Ovary (tissue), 9 donors: ENCODE results near the gene PADI4. TPM values are rescaled to one million over a fixed set of nuclear protein-coding genes. Genes with fewer than 3 reads are reported as not detected.

Experiments
- DNase-seq, 5 donors: peaks; one replicate each; pipeline ENCODE4 v3.0.0-alpha.2; 2019 to 2020
- H3K27ac ChIP-seq, 2 donors: fragments of 200-600 bp; one replicate each; pipeline versions ENCODE4 v1.5.1 to v1.8.0; 2019 to 2022
- H3K27me3 ChIP-seq: fragments of 200-600 bp; one replicate; pipeline ENCODE4 v1.8.0; 2022
- H3K36me3 ChIP-seq: fragments of 200-600 bp; sonication (generic); one replicate; pipeline ENCODE4 v1.5.1; 2019
- H3K4me1 ChIP-seq: one replicate; pipeline ENCODE4 v1.8.1; 2013; ENCODE audit warnings: mild to moderate bottlenecking, moderate library complexity; ENCODE audit not compliant: insufficient read depth
- H3K4me3 ChIP-seq: fragments of 200-600 bp; sonication (generic); one replicate; pipeline ENCODE4 v1.5.1; 2017
- H3K9me3 ChIP-seq, 2 donors: fragments of 200-600 bp in 1 of 2; sonication (generic) in 1 of 2; one replicate each; pipeline versions ENCODE4 v1.5.1 to v1.8.1; 2013 to 2019; ENCODE audit warnings: mild to moderate bottlenecking in 1 of 2, moderate library complexity in 1 of 2
- CTCF ChIP-seq, 3 donors: fragments of 450-650 bp in 2 of 3; fragments of 200-600 bp in 1 of 3; IDR thresholded peaks; one replicate each; pipeline versions ENCODE4 v1.5.1 to v1.8.0; 2016 to 2022; ENCODE audit warnings: antibody characterized with exemption in 3 of 3, mild to moderate bottlenecking in 1 of 3
- EP300 ChIP-seq: sonication (generic); formaldehyde crosslinking; IDR thresholded peaks from one replicate; pipeline ENCODE4 v1.6.1; 2017; ENCODE audit warnings: antibody characterized with exemption
- POLR2A ChIP-seq: fragments of 450-650 bp; IDR thresholded peaks from one replicate; pipeline ENCODE4 v1.6.1; 2017; ENCODE audit warnings: antibody characterized with exemption, mild to moderate bottlenecking, moderate library complexity
- WGBS, 3 donors: extraction: QIAGEN DNeasy Blood & Tissue Kit in 1 of 3; methylation state at CpG; one replicate each; pipeline versions ENCODE4 v1.1.5 to v1.1.7; 2013 to 2017; 5-methylcytosine and 5-hydroxymethylcytosine counted together
- intact Hi-C, 4 donors: fragments of 100-400 bp; cut with DNase I; formaldehyde crosslinking; loops; one replicate each; pipeline versions ENCODE4 v1.11.0 to v1.15.1; 2022 to 2023
- polyA plus RNA-seq, 2 donors: library from polyadenylated mRNA; stranded (reverse); fragments of 200-250 nt in 1 of 2; fragments of 350-450 nt in 1 of 2; fragmentation: Illumina TruSeq in 1 of 2; extraction: RNeasy Lipid Tissue Mini Kit (QIAGEN cat#74804) in 1 of 2; gene quantifications; one replicate each; pipeline ENCODE4 v1.2.3, GENCODE V29; 2013 to 2014
- total RNA-seq, 7 donors: library from RNA; depleted of rRNA in 2 of 7; stranded (reverse); fragments of >200 nt in 2 of 7; fragmentation: NEBNext Ultra II Directional in 3 of 7; extraction: Animal tissue kit (Norgen Biotek cat#: 25700) in 3 of 7; gene quantifications; one replicate each; pipeline versions ENCODE4 v1.1.0 to v1.2.4, GENCODE V29; 2016 to 2023
- donor health status: DM: no; HTN: no; CAD: no; lungs with moderate emphysema.
- donor health status: DM: no; HTN: no; CAD: no.
- donor health status: Bipolar disorder and iron deficiency.
- donor health status: DM: yes; HTN: yes; CAD: no.
- donor health status: DM: no; HTN: no; CAD: no.
- donor health status: DM: yes; HTN: yes; CAD: no.

Gene PADI4
- total and polyA plus RNA-seq, 9 donors: 0.10 to 1.8 (median 0.25) TPM; not detected in 3

GRCh38 chr1:17287130-17287776 is 20.7 kb upstream of the PADI4 start:
- TF ChIP-seq CTCF (IDR thresholded peaks at IDR 0.05): no peak
- TF ChIP-seq POLR2A: no peak
- TF ChIP-seq EP300: no peak
- no peak overlapping the region for H3K27ac ChIP-seq
- intact Hi-C loops: no loop called here
- 85 to 91% (median 89%) methylated on average over 5 of the region's 5 CpGs for WGBS, 3 donors
- DNase-seq: no peak
- H3K9me3 ChIP-seq: no peaks in the 10 kb centered on the region
- H3K4me1 ChIP-seq: no peaks in the 10 kb centered on the region
- no peaks in the 10 kb centered on the region for H3K27me3 ChIP-seq
- H3K4me3 ChIP-seq: no peak overlapping the region
- no peaks in the 10 kb centered on the region for H3K36me3 ChIP-seq

GRCh38 chr1:17289721-17290120 is 18.3 kb upstream of the PADI4 start:
- Histone ChIP-seq H3K9me3 (no peaks in the 10 kb centered on the region), H3K36me3 (no peaks in the 10 kb centered on the region), H3K27ac (no peak overlapping the region), H3K4me3 (no peak overlapping the region), H3K4me1 (no peaks in the 10 kb centered on the region), H3K27me3 (no peaks in the 10 kb centered on the region)
- no peak for DNase-seq
- TF ChIP-seq CTCF (IDR thresholded peaks at IDR 0.05): no peak
- TF ChIP-seq EP300: no peak
- TF ChIP-seq POLR2A: no peak
- intact Hi-C loops: no loop called here
- 29 to 53% (median 38%) methylated on average over 2 of the region's 2 CpGs for WGBS, 3 donors

DNA sequence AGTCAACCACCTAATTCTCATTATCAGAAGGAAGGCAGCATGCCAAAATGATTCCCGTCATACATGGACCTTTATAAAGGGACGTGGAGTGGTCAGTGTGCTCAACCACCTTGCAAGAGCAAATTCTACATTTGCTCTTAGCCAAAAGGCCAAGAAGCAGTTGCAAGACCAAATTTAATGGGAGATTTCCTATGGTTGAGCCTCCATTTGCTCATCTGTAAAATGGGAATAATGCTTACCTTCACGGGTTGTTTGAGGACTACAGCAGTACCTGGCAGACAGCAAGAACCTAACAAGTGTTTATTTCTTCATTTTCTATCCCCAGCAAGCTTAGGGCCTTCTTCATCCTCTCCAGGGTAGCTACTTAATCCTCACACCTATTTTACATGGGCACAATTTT is 17.4 kb upstream of the PADI4 start:
- no peaks in the 10 kb centered on the region for H3K9me3 ChIP-seq
- H3K27me3 ChIP-seq: no peaks in the 10 kb centered on the region
- 87 to 92% (median 92%) methylated on average over 3 of the region's 3 CpGs for WGBS, 3 donors
- H3K36me3 ChIP-seq: no peaks in the 10 kb centered on the region
- intact Hi-C loops: no loop called here
- TF ChIP-seq POLR2A (no peak), CTCF (IDR thresholded peaks at IDR 0.05) (no peak), EP300 (no peak)
- DNase-seq: no peak
- H3K27ac ChIP-seq: no peak overlapping the region
- no peaks in the 10 kb centered on the region for H3K4me1 ChIP-seq
- no peak overlapping the region for H3K4me3 ChIP-seq

DNA sequence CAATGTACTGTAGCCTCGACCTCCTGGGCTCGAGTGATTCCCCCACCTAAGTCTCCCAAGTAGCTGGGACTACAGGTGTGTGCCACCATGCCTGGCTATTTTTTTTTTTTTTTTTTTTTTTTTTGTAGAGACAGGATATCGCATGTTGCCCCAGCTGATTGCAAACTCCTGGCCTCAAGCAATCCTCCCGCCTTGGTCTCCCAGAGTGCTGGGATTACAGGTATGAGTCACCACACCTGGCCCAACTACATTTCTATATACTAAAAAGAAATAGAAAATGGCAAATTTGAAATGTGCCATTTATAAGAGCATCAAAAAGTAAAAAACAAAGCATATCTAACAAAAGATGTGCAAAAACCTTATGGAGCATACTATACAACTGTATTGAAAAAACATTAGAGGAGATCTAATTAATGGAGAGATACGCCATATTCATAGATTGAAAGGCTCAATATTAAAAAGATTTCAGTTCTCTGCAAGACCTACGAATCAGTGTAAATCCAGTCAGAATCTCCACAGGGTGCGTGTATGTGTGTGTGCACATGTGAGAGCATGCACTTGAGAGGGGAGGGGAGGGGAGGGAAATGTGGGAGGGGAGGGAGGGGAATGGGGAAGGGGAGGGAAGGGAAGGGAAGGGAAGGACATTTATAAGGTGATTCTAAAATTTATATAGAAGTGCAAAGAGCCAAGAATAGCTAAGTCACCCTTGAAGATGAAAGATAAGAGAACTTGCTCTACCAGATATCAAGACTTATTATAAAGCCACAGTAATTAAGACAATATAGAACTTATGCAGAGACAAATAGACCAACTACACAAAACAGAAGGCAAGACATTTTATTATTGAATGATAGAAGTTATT is 15.5 kb upstream of the PADI4 start:
- Histone ChIP-seq H3K27me3 (no peaks in the 10 kb centered on the region), H3K4me1 (no peaks in the 10 kb centered on the region), H3K9me3 (no peaks in the 10 kb centered on the region), H3K36me3 (no peaks in the 10 kb centered on the region), H3K27ac (no peak overlapping the region), H3K4me3 (no peak overlapping the region)
- TF ChIP-seq CTCF (IDR thresholded peaks at IDR 0.05): no peak
- TF ChIP-seq EP300: no peak
- no peak for TF ChIP-seq POLR2A
- intact Hi-C loops: no loop called here
- no peak for DNase-seq
- WGBS, 3 donors: 67 to 69% (median 67%) methylated on average over 7 of the region's 7 CpGs
